Measurements from ENCODE around the gene GPRC5C. TPM values are rescaled to one million over a fixed set of nuclear protein-coding genes. Genes with fewer than 3 reads are reported as not detected.

Gene GPRC5C
- total and polyA plus RNA-seq, 4 donors: 34.2 to 195 (median 119) TPM

DNA sequence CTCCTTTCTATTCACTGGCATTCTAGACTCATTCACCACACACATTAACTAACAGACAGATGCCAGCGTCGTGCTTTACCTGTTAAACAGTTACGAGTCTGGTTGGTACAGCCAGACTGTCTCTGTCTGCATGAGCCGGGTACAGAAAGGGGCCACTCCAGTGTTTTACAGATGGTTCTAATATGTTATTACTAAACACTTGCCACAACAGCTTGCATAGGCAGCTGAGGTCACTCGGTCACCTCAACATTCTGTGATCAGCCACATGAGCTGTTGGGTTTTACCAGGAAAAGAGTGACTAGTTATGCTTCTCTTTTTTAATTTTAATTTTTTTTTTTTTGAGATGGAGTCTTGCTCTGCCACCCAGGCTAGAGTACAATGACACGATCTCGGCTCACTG, 59.7 kb downstream of the GPRC5C start:
- Histone ChIP-seq H3K9me3 (ENCODE audit: control insufficient read depth in 4 of 4, low read length in 3 of 4) (no peaks in the 10 kb centered on the region), H3K36me3 (ENCODE audit: control insufficient read depth in 4 of 4, insufficient read depth in 3 of 4, low read depth in 1 of 4, low read length in 3 of 4) (peaks cover 0 to 2% (median 0%) of the 10 kb centered on the region in 4 donors), H3K4me1 (ENCODE audit: control insufficient read depth in 4 of 4, insufficient read depth in 4 of 4, low read length in 3 of 4) (peaks cover 0 to 7% (median 3%) of the 10 kb centered on the region in 4 donors), H3K9ac (ENCODE audit: low read depth in 1 of 2, low read length in 2 of 2) (no peak overlapping the region), H3K27me3 (ENCODE audit: control insufficient read depth in 4 of 4, insufficient read depth in 4 of 4, low read length in 3 of 4) (no peaks in the 10 kb centered on the region), H3K27ac (ENCODE audit: low read depth in 1 of 2, low read length in 2 of 2) (no peak overlapping the region), H3K4me3 (ENCODE audit: low read depth in 1 of 3, low read length in 3 of 3) (no peak overlapping the region)
- TF ChIP-seq FOXA2 (IDR thresholded peaks at IDR 0.05): no peak
- TF ChIP-seq, protein P1, sequence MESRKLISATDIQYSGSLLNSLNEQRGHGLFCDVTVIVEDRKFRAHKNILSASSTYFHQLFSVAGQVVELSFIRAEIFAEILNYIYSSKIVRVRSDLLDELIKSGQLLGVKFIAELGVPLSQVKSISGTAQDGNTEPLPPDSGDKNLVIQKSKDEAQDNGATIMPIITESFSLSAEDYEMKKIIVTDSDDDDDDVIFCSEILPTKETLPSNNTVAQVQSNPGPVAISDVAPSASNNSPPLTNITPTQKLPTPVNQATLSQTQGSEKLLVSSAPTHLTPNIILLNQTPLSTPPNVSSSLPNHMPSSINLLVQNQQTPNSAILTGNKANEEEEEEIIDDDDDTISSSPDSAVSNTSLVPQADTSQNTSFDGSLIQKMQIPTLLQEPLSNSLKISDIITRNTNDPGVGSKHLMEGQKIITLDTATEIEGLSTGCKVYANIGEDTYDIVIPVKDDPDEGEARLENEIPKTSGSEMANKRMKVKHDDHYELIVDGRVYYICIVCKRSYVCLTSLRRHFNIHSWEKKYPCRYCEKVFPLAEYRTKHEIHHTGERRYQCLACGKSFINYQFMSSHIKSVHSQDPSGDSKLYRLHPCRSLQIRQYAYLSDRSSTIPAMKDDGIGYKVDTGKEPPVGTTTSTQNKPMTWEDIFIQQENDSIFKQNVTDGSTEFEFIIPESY (IDR thresholded peaks at IDR 0.05): no peak
- no peak for TF ChIP-seq JUND (IDR thresholded peaks at IDR 0.05)
- TF ChIP-seq RAD21 (IDR thresholded peaks at IDR 0.05): no peak
- TF ChIP-seq, protein P2, sequence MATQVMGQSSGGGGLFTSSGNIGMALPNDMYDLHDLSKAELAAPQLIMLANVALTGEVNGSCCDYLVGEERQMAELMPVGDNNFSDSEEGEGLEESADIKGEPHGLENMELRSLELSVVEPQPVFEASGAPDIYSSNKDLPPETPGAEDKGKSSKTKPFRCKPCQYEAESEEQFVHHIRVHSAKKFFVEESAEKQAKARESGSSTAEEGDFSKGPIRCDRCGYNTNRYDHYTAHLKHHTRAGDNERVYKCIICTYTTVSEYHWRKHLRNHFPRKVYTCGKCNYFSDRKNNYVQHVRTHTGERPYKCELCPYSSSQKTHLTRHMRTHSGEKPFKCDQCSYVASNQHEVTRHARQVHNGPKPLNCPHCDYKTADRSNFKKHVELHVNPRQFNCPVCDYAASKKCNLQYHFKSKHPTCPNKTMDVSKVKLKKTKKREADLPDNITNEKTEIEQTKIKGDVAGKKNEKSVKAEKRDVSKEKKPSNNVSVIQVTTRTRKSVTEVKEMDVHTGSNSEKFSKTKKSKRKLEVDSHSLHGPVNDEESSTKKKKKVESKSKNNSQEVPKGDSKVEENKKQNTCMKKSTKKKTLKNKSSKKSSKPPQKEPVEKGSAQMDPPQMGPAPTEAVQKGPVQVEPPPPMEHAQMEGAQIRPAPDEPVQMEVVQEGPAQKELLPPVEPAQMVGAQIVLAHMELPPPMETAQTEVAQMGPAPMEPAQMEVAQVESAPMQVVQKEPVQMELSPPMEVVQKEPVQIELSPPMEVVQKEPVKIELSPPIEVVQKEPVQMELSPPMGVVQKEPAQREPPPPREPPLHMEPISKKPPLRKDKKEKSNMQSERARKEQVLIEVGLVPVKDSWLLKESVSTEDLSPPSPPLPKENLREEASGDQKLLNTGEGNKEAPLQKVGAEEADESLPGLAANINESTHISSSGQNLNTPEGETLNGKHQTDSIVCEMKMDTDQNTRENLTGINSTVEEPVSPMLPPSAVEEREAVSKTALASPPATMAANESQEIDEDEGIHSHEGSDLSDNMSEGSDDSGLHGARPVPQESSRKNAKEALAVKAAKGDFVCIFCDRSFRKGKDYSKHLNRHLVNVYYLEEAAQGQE (IDR thresholded peaks at IDR 0.05): no peak
- TF ChIP-seq NR2F2 (IDR thresholded peaks at IDR 0.05): no peak
- no peak for TF ChIP-seq FOXA1 (IDR thresholded peaks at IDR 0.05)
- TF ChIP-seq SP1 (IDR thresholded peaks at IDR 0.05): no peak
- TF ChIP-seq, protein P3, sequence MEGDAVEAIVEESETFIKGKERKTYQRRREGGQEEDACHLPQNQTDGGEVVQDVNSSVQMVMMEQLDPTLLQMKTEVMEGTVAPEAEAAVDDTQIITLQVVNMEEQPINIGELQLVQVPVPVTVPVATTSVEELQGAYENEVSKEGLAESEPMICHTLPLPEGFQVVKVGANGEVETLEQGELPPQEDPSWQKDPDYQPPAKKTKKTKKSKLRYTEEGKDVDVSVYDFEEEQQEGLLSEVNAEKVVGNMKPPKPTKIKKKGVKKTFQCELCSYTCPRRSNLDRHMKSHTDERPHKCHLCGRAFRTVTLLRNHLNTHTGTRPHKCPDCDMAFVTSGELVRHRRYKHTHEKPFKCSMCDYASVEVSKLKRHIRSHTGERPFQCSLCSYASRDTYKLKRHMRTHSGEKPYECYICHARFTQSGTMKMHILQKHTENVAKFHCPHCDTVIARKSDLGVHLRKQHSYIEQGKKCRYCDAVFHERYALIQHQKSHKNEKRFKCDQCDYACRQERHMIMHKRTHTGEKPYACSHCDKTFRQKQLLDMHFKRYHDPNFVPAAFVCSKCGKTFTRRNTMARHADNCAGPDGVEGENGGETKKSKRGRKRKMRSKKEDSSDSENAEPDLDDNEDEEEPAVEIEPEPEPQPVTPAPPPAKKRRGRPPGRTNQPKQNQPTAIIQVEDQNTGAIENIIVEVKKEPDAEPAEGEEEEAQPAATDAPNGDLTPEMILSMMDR (IDR thresholded peaks at IDR 0.05; ENCODE audit: low read depth, low read length, missing input control): no peak
- TF ChIP-seq RXRA (IDR thresholded peaks at IDR 0.05): no peak
- TF ChIP-seq HNF4A (conservative IDR thresholded peaks at IDR 0.05): no peak
- no peak for TF ChIP-seq EGR1 (IDR thresholded peaks at IDR 0.05; ENCODE audit: low read depth in 2 of 2)
- TF ChIP-seq TAF1 (conservative IDR thresholded peaks at IDR 0.05): no peak
- TF ChIP-seq ATF3 (IDR thresholded peaks at IDR 0.05): no peak
- TF ChIP-seq, protein P4, sequence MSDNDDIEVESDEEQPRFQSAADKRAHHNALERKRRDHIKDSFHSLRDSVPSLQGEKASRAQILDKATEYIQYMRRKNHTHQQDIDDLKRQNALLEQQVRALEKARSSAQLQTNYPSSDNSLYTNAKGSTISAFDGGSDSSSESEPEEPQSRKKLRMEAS (IDR thresholded peaks at IDR 0.05): no peak
- no peak for TF ChIP-seq HNF4G (IDR thresholded peaks at IDR 0.05)
- no peak for TF ChIP-seq GABPA (IDR thresholded peaks at IDR 0.05 in 1 of 2, conservative IDR thresholded peaks at IDR 0.05 in 1 of 2)
- 87% methylated on average over 7 of the region's 7 CpGs for WGBS
- no peak for DNase-seq (ENCODE audit: low spot score)

Data from liver (tissue), 9 donors.